SK-N-SH (cell line): ENCODE data around the gene NUAK1. TPM values are rescaled to one million over a fixed set of nuclear protein-coding genes. Genes with fewer than 3 reads are reported as not detected.
A peak's percentile ranks its signal among the peaks of the same experiment; 100 is the strongest.

Experiments
- CTCF ChIA-PET: fragments of 300-600, 350-600 bp; formaldehyde crosslinking; extraction: SDS; loops from one replicate; lab custom pipeline; 2021; lab: Yijun Ruan, JAX
- POLR2A ChIA-PET: fragments of 350-600 bp; sonication (Branson Sonifier 250); formaldehyde crosslinking; extraction: SDS; loops from one replicate; lab custom pipeline; 2020; ENCODE audit warnings: antibody characterized with exemption, inconsistent platforms; lab: Yijun Ruan, JAX
- DNase-seq: peaks from one replicate; pipeline ENCODE4 v3.0.0; 2012
- H2AFZ ChIP-seq: fragments of 200-600 bp; sonication (generic); 2 replicates; pipeline ENCODE4 v1.8.1; 2016; ENCODE audit warnings: antibody characterized with exemption, mild to moderate bottlenecking, low read depth
- H3F3A ChIP-seq: fragments of 200-600 bp; sonication (generic); replicated peaks from 2 replicates; pipeline ENCODE3; 2016; ENCODE audit warnings: antibody characterized with exemption, mild to moderate bottlenecking; ENCODE audit not compliant: insufficient read depth
- H3K27ac ChIP-seq, 2 experiments: fragments of 200-500 bp in 1 of 2; fragments of 200-600 bp in 1 of 2; sonication (Bioruptor generic) in 1 of 2; sonication (generic), shearing (Covaris generic) in 1 of 2; 2 replicates each; pipeline versions ENCODE4 v1.5.1 to v1.6.1; 2014 to 2016; ENCODE audit warnings: low read depth in 2 of 2, inconsistent platforms in 1 of 2, low read length in 1 of 2, mild to moderate bottlenecking in 1 of 2, mixed read lengths in 1 of 2
- H3K27me3 ChIP-seq: fragments of 200-600 bp; sonication (generic), shearing (Covaris generic); 2 replicates; pipeline ENCODE4 v1.6.1; 2016; ENCODE audit warnings: mixed run types; ENCODE audit not compliant: insufficient read depth
- H3K36me3 ChIP-seq, 2 experiments: fragments of 200-500 bp in 1 of 2; fragments of 200-600 bp in 1 of 2; sonication (Bioruptor generic) in 1 of 2; sonication (generic) in 1 of 2; replicated peaks in 1 of 2; 2 replicates each; pipeline versions ENCODE3 to v1.5.1; 2014 to 2016; ENCODE audit warnings: low read length in 1 of 2, mild to moderate bottlenecking in 1 of 2; ENCODE audit not compliant: insufficient read depth in 2 of 2, control insufficient read depth in 1 of 2
- H3K4me1 ChIP-seq, 2 experiments: fragments of 200-500 bp in 1 of 2; fragments of 200-600 bp in 1 of 2; sonication (Bioruptor generic) in 1 of 2; sonication (generic), shearing (Covaris generic) in 1 of 2; 2 replicates each; pipeline versions ENCODE4 v1.5.1 to v1.6.1; 2014 to 2016; ENCODE audit warnings: low read depth in 1 of 2, low read length in 1 of 2, mixed run types in 1 of 2; ENCODE audit not compliant: insufficient read depth in 2 of 2, control insufficient read depth in 1 of 2
- H3K4me2 ChIP-seq: fragments of 200-600 bp; sonication (generic), shearing (Covaris generic); 2 replicates; pipeline ENCODE4 v1.6.1; 2017; ENCODE audit warnings: mixed run types
- H3K4me3 ChIP-seq, 2 experiments: fragments of 200-500 bp in 1 of 2; fragments of 200-600 bp in 1 of 2; sonication (Bioruptor generic) in 1 of 2; sonication (generic), shearing (Covaris generic) in 1 of 2; 2 replicates each; pipeline versions ENCODE4 v1.5.1 to v1.8.1; 2014 to 2016; ENCODE audit warnings: low read depth in 2 of 2, inconsistent platforms in 1 of 2, low read length in 1 of 2, mild to moderate bottlenecking in 1 of 2, mixed read lengths in 1 of 2, moderate library complexity in 1 of 2
- H3K79me2 ChIP-seq: fragments of 200-600 bp; sonication (generic); 2 replicates; pipeline ENCODE4 v1.8.1; 2017; ENCODE audit warnings: mild to moderate bottlenecking; ENCODE audit not compliant: insufficient read depth
- H3K9ac ChIP-seq: fragments of 200-600 bp; sonication (generic); 2 replicates; pipeline ENCODE4 v1.6.1; 2017; ENCODE audit warnings: mixed run types
- H3K9me2 ChIP-seq: fragments of 200-600 bp; sonication (generic); 2 replicates; pipeline ENCODE4 v1.6.1; 2017; ENCODE audit warnings: mixed run types
- H3K9me3 ChIP-seq: fragments of 200-600 bp; sonication (generic); 2 replicates; pipeline ENCODE4 v1.6.1; 2017; ENCODE audit warnings: mixed run types, mild to moderate bottlenecking, moderate library complexity
- H4K20me1 ChIP-seq: fragments of 200-600 bp; sonication (generic); 2 replicates; pipeline ENCODE4 v1.6.1; 2017; ENCODE audit warnings: mild to moderate bottlenecking, mixed run types; ENCODE audit not compliant: insufficient read depth
- CHD2 ChIP-seq: fragments of 150-350 bp; IDR thresholded peaks from 2 replicates; pipeline ENCODE4 v1.6.1; 2018; ENCODE audit warnings: low read length; ENCODE audit not compliant: partially characterized antibody
- FOSL2 ChIP-seq: IDR thresholded peaks from 2 replicates; pipeline ENCODE4 v1.4.0; 2012; ENCODE audit warnings: low read depth, mild to moderate bottlenecking, moderate library complexity, borderline replicate concordance
- FOXJ3 ChIP-seq: sonication (generic); formaldehyde crosslinking; IDR thresholded peaks from 2 replicates; pipeline ENCODE4 v1.5.1; 2020; ENCODE audit warnings: mild to moderate bottlenecking, missing genetic modification reagents
- FOXM1 ChIP-seq: IDR thresholded peaks from 2 replicates; pipeline ENCODE4 v1.4.0; 2012; ENCODE audit warnings: low read depth, mild to moderate bottlenecking
- MEF2A ChIP-seq: IDR thresholded peaks from 2 replicates; pipeline ENCODE4 v1.4.0; 2012; ENCODE audit warnings: low read depth, borderline replicate concordance
- MXI1 ChIP-seq: IDR thresholded peaks from 2 replicates; pipeline ENCODE4 v1.6.1; 2012; ENCODE audit warnings: mild to moderate bottlenecking, low read depth, low read length, improper control_type of control experiment
- NFIC ChIP-seq: IDR thresholded peaks from 2 replicates; pipeline ENCODE4 v1.4.0; 2012; ENCODE audit warnings: borderline replicate concordance
- RFX5 ChIP-seq: IDR thresholded peaks from 2 replicates; pipeline ENCODE4 v1.6.1; 2012; ENCODE audit warnings: mild to moderate bottlenecking, improper control_type of control experiment, low read length
- SIN3A ChIP-seq: IDR thresholded peaks from 2 replicates; pipeline ENCODE4 v1.6.1; 2012; ENCODE audit warnings: low read depth, mild to moderate bottlenecking, low read length, moderate library complexity, borderline replicate concordance
- TAF1 ChIP-seq: IDR thresholded peaks from 2 replicates; pipeline ENCODE4 v1.6.1; 2012; ENCODE audit warnings: low read depth, mild to moderate bottlenecking, low read length, moderate library complexity, borderline replicate concordance
- USF1 ChIP-seq: IDR thresholded peaks from 2 replicates; pipeline ENCODE4 v1.4.0; 2012; ENCODE audit warnings: low read depth, borderline replicate concordance
- YY1 ChIP-seq: IDR thresholded peaks from 2 replicates; pipeline ENCODE4 v1.4.0; 2012; ENCODE audit warnings: low read depth, mild to moderate bottlenecking
- WGBS: methylation state at CpG from one replicate; pipeline ENCODE4 v1.1.6; 2017; ENCODE audit warnings: low lambda C conversion rate; 5-methylcytosine and 5-hydroxymethylcytosine counted together
- polyA plus RNA-seq, 3 experiments: library from polyadenylated mRNA; depleted of rRNA; stranded (reverse); fragments of >200 nt; gene quantifications; 2 replicates each; pipeline ENCODE4 v1.2.3, GENCODE V29; 2012
- TF ChIP-seq, protein P1 (sequence below): IDR thresholded peaks from 2 replicates; pipeline ENCODE4 v1.6.1; 2012; ENCODE audit warnings: mild to moderate bottlenecking, low read depth, low read length, moderate library complexity
- TF ChIP-seq, protein P2 (sequence below): IDR thresholded peaks from 2 replicates; pipeline ENCODE4; 2012
- TF ChIP-seq, protein P3 (sequence below): fragments of 150-350 bp; IDR thresholded peaks from 2 replicates; pipeline ENCODE4 v1.6.1; 2016; ENCODE audit warnings: mild to moderate bottlenecking, low read depth, low read length

Gene NUAK1
- polyA plus RNA-seq, 1 of the 3 experiments (the other 2 are of a cell fraction), result 8.1 TPM

DNA sequence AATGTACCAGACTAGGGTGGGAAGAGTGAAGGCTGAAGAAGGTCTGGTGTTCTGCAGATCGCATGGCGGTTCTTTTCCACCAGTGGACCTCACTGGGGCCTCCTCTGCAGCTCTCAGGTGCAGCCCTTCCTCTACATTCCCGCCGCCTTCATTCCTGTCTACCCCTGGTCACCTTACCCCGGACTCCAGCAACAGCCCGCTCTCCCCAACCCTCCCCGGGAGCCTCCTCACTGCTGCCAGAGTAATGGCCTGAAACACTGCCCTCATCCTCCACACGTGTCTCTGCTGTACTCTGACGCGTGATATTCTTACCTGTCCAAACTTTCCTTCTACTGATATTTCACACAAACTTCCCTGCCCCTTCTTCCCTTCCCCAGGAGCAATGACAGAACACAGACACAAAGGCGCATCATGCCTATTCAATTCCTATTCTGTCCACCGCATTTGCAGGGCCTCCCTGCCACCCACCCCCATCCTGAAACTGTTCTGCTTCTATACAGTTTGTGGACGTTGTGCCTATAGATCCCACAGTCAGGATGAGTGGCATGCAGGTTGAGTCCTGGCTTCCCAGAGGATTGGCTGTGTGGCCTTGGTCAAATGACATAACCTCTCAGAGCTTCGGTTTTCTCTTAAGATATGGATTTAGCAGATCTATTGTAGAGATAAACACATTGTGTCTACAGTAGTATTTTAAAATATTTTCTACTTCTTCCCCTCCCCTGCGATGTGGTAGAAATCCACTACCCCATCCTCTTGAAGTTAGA, 1.7 kb upstream of the NUAK1 start:
- H3K27ac ChIP-seq, result peak overlapping the region in 1 of 2 experiments; percentile 69; a peak in 1 of 4 replicates
- TF ChIP-seq, protein P1, sequence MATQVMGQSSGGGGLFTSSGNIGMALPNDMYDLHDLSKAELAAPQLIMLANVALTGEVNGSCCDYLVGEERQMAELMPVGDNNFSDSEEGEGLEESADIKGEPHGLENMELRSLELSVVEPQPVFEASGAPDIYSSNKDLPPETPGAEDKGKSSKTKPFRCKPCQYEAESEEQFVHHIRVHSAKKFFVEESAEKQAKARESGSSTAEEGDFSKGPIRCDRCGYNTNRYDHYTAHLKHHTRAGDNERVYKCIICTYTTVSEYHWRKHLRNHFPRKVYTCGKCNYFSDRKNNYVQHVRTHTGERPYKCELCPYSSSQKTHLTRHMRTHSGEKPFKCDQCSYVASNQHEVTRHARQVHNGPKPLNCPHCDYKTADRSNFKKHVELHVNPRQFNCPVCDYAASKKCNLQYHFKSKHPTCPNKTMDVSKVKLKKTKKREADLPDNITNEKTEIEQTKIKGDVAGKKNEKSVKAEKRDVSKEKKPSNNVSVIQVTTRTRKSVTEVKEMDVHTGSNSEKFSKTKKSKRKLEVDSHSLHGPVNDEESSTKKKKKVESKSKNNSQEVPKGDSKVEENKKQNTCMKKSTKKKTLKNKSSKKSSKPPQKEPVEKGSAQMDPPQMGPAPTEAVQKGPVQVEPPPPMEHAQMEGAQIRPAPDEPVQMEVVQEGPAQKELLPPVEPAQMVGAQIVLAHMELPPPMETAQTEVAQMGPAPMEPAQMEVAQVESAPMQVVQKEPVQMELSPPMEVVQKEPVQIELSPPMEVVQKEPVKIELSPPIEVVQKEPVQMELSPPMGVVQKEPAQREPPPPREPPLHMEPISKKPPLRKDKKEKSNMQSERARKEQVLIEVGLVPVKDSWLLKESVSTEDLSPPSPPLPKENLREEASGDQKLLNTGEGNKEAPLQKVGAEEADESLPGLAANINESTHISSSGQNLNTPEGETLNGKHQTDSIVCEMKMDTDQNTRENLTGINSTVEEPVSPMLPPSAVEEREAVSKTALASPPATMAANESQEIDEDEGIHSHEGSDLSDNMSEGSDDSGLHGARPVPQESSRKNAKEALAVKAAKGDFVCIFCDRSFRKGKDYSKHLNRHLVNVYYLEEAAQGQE, result no peak
- TF ChIP-seq MEF2A, result no peak
- no peak for TF ChIP-seq TAF1
- TF ChIP-seq CHD2, result no peak
- TF ChIP-seq, protein P2, sequence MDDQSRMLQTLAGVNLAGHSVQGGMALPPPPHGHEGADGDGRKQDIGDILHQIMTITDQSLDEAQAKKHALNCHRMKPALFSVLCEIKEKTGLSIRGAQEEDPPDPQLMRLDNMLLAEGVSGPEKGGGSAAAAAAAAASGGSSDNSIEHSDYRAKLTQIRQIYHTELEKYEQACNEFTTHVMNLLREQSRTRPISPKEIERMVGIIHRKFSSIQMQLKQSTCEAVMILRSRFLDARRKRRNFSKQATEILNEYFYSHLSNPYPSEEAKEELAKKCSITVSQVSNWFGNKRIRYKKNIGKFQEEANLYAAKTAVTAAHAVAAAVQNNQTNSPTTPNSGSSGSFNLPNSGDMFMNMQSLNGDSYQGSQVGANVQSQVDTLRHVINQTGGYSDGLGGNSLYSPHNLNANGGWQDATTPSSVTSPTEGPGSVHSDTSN, result no peak
- no peak for TF ChIP-seq YY1
- no peak for TF ChIP-seq MXI1
- no peak for TF ChIP-seq FOXJ3
- TF ChIP-seq, protein P3, sequence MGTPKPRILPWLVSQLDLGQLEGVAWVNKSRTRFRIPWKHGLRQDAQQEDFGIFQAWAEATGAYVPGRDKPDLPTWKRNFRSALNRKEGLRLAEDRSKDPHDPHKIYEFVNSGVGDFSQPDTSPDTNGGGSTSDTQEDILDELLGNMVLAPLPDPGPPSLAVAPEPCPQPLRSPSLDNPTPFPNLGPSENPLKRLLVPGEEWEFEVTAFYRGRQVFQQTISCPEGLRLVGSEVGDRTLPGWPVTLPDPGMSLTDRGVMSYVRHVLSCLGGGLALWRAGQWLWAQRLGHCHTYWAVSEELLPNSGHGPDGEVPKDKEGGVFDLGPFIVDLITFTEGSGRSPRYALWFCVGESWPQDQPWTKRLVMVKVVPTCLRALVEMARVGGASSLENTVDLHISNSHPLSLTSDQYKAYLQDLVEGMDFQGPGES, result no peak
- no peak for TF ChIP-seq RFX5
- TF ChIP-seq NFIC, result no peak
- no peak for TF ChIP-seq FOSL2
- TF ChIP-seq USF1, result no peak
- TF ChIP-seq SIN3A, result no peak
- no peak for TF ChIP-seq FOXM1
- TF ChIP-seq, all 33 proteins: peak for 0
- H3K36me3 ChIP-seq, result peaks cover 0 to 1% of the 10 kb centered on the region in 2 experiments
- peaks cover 57% of the 10 kb centered on the region for H3K79me2 ChIP-seq
- no peak for DNase-seq
- no peaks in the 10 kb centered on the region for H3K9me3 ChIP-seq
- peak overlapping the region; percentile 88 for H3K4me2 ChIP-seq
- no peaks in the 10 kb centered on the region for H3K9me2 ChIP-seq
- peaks cover 3 to 12% of the 10 kb centered on the region in 2 experiments; a peak in 2 of 4 replicates for H3K4me1 ChIP-seq
- peaks cover 7% of the 10 kb centered on the region; the same call in 1 of the 2 replicates for H4K20me1 ChIP-seq
- ChIA-PET CTCF (interaction anchor here (1.4 to 4.6 kb wide), 3 partner anchors 9 to 719 kb away, joined by 3 to 76 read pairs (median 15); no protein-coding TSS in a partner anchor), POLR2A (no interaction called here)
- no peak overlapping the region for H3K9ac ChIP-seq
- no peak overlapping the region for H3K4me3 ChIP-seq
- peaks cover 19% of the 10 kb centered on the region for H3F3A ChIP-seq
- no peaks in the 10 kb centered on the region for H3K27me3 ChIP-seq
- whole genome bisulfite sequencing, result 98% methylated on average over 15 of the region's 15 CpGs
- H2AFZ ChIP-seq, result no peak overlapping the region
